HepG2 (cell line): Measurements from ENCODE around the gene GRIK5. TPM values are rescaled to one million over a fixed set of nuclear protein-coding genes. Genes with fewer than 3 reads are reported as not detected.

Experiments used
- ATAC-seq: fragments of 200-7000 bp; cut with Tn5 transposase; 3 replicates; pipeline ENCODE4 v1.9.1; 2020; ENCODE audit warnings: mild to moderate bottlenecking, moderate library complexity
- BruUV-seq: library from RNA; stranded (reverse); fragments of 400-500 nt; replicated peaks from 2 replicates; lab custom pipeline; 2021; lab: Mats Ljungman, UMichigan
- CTCF ChIA-PET: fragments of 300-600 bp; formaldehyde crosslinking; extraction: SDS; loops from one replicate; lab custom pipeline; 2021; ENCODE audit warnings: low total read pairs, inconsistent platforms, low intra/inter-chr PET ratio; lab: Yijun Ruan, JAX
- POLR2A ChIA-PET: fragments of 350-600 bp; sonication (Branson Sonifier 250); formaldehyde crosslinking; loops from one replicate; lab custom pipeline; 2020; ENCODE audit warnings: antibody characterized with exemption, inconsistent platforms; lab: Yijun Ruan, JAX
- DNase-seq: peaks from one replicate; pipeline ENCODE4 v3.0.0-alpha.2; 2015; ENCODE audit warnings: low spot score
- FAIRE-seq: peaks from 3 replicates; lab custom pipeline; 2011; peaks lifted over from hg19 to GRCh38; lab: Jason Lieb, UNC
- H2AFZ ChIP-seq: one replicate; pipeline ENCODE4 v1.6.1; 2011; ENCODE audit warnings: low read length, inconsistent platforms
- H3K27ac ChIP-seq: fragments of 300-600 bp; 3 replicates; pipeline ENCODE4 v1.8.0; 2011; ENCODE audit warnings: mixed run types, mild to moderate bottlenecking, mixed read lengths, low read length, inconsistent platforms; ENCODE audit not compliant: insufficient read depth; ENCODE audit errors: extremely low read length
- H3K27me3 ChIP-seq, 2 experiments: fragments of 200-600 bp in 1 of 2; 2 replicates in 1 of 2; 3 replicates in 1 of 2; pipeline versions ENCODE4 v1.6.0 to v1.8.0; 2011; ENCODE audit warnings: low read length in 2 of 2, mild to moderate bottlenecking in 2 of 2, moderate library complexity in 2 of 2, inconsistent platforms in 1 of 2; ENCODE audit not compliant: insufficient read depth in 2 of 2, control insufficient read depth in 1 of 2
- H3K36me3 ChIP-seq, 2 experiments: fragments of 200-600 bp in 1 of 2; replicated peaks in 1 of 2; 2 replicates in 1 of 2; 3 replicates in 1 of 2; pipeline versions ENCODE4 v1.5.1 to v1.8.0; 2011; ENCODE audit warnings: low read length in 2 of 2, inconsistent platforms in 1 of 2; ENCODE audit not compliant: insufficient read depth in 2 of 2, control insufficient read depth in 1 of 2
- H3K4me1 ChIP-seq: 2 replicates; pipeline ENCODE4 v1.5.1; 2012; ENCODE audit warnings: low read length, inconsistent platforms; ENCODE audit not compliant: insufficient read depth
- H3K4me2 ChIP-seq: 2 replicates; pipeline ENCODE4 v1.6.0; 2011; ENCODE audit warnings: low read depth, low read length, inconsistent platforms
- H3K4me3 ChIP-seq, 3 experiments: fragments of 200-600 bp in 1 of 3; sonication (generic), shearing (Covaris generic) in 1 of 3; replicated peaks in 1 of 3; 2 replicates each; pipeline ENCODE4 v1.5.1; 2011 to 2016; ENCODE audit warnings: low read length in 3 of 3, inconsistent platforms in 2 of 3, low read depth in 2 of 3, mild to moderate bottlenecking in 2 of 3, control low read depth in 1 of 3, mixed read lengths in 1 of 3; ENCODE audit not compliant: insufficient read depth in 1 of 3
- H3K79me2 ChIP-seq: one replicate; pipeline ENCODE4 v1.6.1; 2011; ENCODE audit warnings: low read length, inconsistent platforms; ENCODE audit not compliant: insufficient read depth
- H3K9ac ChIP-seq: 2 replicates; pipeline ENCODE4 v1.6.0; 2011; ENCODE audit warnings: mild to moderate bottlenecking, low read depth, low read length, inconsistent platforms; ENCODE audit not compliant: insufficient read depth
- H3K9me3 ChIP-seq: 2 replicates; pipeline ENCODE4 v1.5.1; 2012; ENCODE audit warnings: mild to moderate bottlenecking, low read length
- H4K20me1 ChIP-seq: 2 replicates; pipeline ENCODE4 v1.6.0; 2011; ENCODE audit warnings: inconsistent platforms, mild to moderate bottlenecking, low read length, moderate library complexity; ENCODE audit not compliant: insufficient read depth
- JUNB ChIP-seq: sonication (generic); formaldehyde crosslinking; IDR thresholded peaks from 2 replicates; pipeline ENCODE4 v1.8.0; 2022; ENCODE audit warnings: missing genetic modification reagents, mild to moderate bottlenecking, borderline replicate concordance
- MXI1 ChIP-seq: IDR thresholded peaks from 3 replicates; pipeline ENCODE4 v1.6.1; 2012; ENCODE audit warnings: low read depth, low read length, inconsistent platforms, borderline replicate concordance
- ZNF567 ChIP-seq: sonication (generic); formaldehyde crosslinking; IDR thresholded peaks from 2 replicates; pipeline ENCODE4 v1.8.1; 2023; ENCODE audit warnings: mild to moderate bottlenecking, missing genetic modification reagents, borderline replicate concordance
- WGBS: methylation state at CpG from one replicate; pipeline ENCODE4 v1.1.6; 2017; ENCODE audit warnings: low lambda C conversion rate; 5-methylcytosine and 5-hydroxymethylcytosine counted together
- in situ Hi-C: cut with HindIII; loops from 2 replicates; pipeline ENCODE4 v1.10.0; 2017; ENCODE audit warnings: low pct_unique_long_range_greater_than_20kb; ENCODE audit not compliant: extremely low pct_ligation_motif_present
- intact Hi-C: fragments of 100-400 bp; cut with micrococcal nuclease; formaldehyde crosslinking; loops from one replicate; pipeline ENCODE4 v1.10.0; 2022; ENCODE audit not compliant: unreplicated experiment
- polyA plus RNA-seq, 8 experiments: library from polyadenylated mRNA; depleted of rRNA in 3 of 8; stranded (reverse) in 7 of 8; unstranded in 1 of 8; fragments of >200 nt; fragmentation: Illumina TruSeq in 4 of 8; extraction: Trizol in 4 of 8; gene quantifications; 2 replicates each; pipeline versions ENCODE4 v1.2.1 to v1.2.3, GENCODE V29; 2011 to 2016; ENCODE audit warnings: low read depth in 4 of 8, missing spikeins in 1 of 8, mixed read lengths in 1 of 8; ENCODE audit not compliant: insufficient read depth in 1 of 8
- total RNA-seq, 5 experiments: library from RNA; depleted of rRNA; stranded (reverse); fragments of >200 nt; fragmentation: Illumina TruSeq; extraction: Trizol; gene quantifications; 2 replicates each; pipeline ENCODE4 v1.2.3, GENCODE V29; 2016; ENCODE audit warnings: low read depth in 1 of 5
- TF ChIP-seq, protein P1 (sequence below): sonication (generic); formaldehyde crosslinking; IDR thresholded peaks from 2 replicates; pipeline ENCODE4 v1.4.0; 2020; ENCODE audit warnings: missing genetic modification reagents
- TF ChIP-seq, protein P2 (sequence below): sonication (generic); formaldehyde crosslinking; IDR thresholded peaks from 2 replicates; pipeline ENCODE4 v1.8.0; 2022; ENCODE audit warnings: missing genetic modification reagents, mild to moderate bottlenecking, moderate library complexity, borderline replicate concordance

The GRIK5 gene
- total and polyA plus RNA-seq, 2 of the 13 experiments (the other 11 are each of a cell fraction or from before 2014, with no cell fraction given), result not detected

GRCh38 chr19:42114412-42114811 lies 44.4 kb upstream of the GRIK5 start:
- no peaks in the 10 kb centered on the region for H4K20me1 ChIP-seq
- FAIRE-seq, result no peak
- H2AFZ ChIP-seq, result no peak overlapping the region
- DNase-seq, result no peak
- H3K9ac ChIP-seq, result no peak overlapping the region
- TF ChIP-seq JUNB (no peak), MXI1 (no peak), ZNF567 (no peak)
- TF ChIP-seq, protein P1, sequence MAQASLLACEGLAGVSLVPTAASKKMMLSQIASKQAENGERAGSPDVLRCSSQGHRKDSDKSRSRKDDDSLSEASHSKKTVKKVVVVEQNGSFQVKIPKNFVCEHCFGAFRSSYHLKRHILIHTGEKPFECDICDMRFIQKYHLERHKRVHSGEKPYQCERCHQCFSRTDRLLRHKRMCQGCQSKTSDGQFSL (CRISPR knock-in tag), result no peak
- TF ChIP-seq, protein P2, sequence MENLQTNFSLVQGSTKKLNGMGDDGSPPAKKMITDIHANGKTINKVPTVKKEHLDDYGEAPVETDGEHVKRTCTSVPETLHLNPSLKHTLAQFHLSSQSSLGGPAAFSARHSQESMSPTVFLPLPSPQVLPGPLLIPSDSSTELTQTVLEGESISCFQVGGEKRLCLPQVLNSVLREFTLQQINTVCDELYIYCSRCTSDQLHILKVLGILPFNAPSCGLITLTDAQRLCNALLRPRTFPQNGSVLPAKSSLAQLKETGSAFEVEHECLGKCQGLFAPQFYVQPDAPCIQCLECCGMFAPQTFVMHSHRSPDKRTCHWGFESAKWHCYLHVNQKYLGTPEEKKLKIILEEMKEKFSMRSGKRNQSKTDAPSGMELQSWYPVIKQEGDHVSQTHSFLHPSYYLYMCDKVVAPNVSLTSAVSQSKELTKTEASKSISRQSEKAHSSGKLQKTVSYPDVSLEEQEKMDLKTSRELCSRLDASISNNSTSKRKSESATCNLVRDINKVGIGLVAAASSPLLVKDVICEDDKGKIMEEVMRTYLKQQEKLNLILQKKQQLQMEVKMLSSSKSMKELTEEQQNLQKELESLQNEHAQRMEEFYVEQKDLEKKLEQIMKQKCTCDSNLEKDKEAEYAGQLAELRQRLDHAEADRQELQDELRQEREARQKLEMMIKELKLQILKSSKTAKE (CRISPR knock-in tag), result no peak
- TF ChIP-seq, all 625 proteins: peak for 0
- ChIA-PET POLR2A (no interaction called here), CTCF (no interaction called here)
- no peak overlapping the region for H3K4me2 ChIP-seq
- no peak for ATAC-seq
- WGBS, result 7% methylated on average over 3 of the region's 7 CpGs
- H3K36me3 ChIP-seq, result no peaks in the 10 kb centered on the region
- H3K79me2 ChIP-seq, result no peaks in the 10 kb centered on the region
- no peaks in the 10 kb centered on the region for H3K4me1 ChIP-seq
- no TSS peak for BruUV-seq
- H3K4me3 ChIP-seq, result no peak overlapping the region
- intact Hi-C loops (no loop called here), in situ Hi-C loops (no loop called here)
- no peaks in the 10 kb centered on the region for H3K9me3 ChIP-seq
- peaks cover 2 to 3% of the 10 kb centered on the region in 2 experiments; a peak in 4 of 5 replicates for H3K27me3 ChIP-seq
- H3K27ac ChIP-seq, result no peak overlapping the region
